ENCODE data around the gene CLIP1. TPM values are rescaled to one million over a fixed set of nuclear protein-coding genes. Genes with fewer than 3 reads are reported as not detected.

Gene CLIP1
- total RNA-seq, 1 experiment from 2014 or later = 42.9 TPM

DNA sequence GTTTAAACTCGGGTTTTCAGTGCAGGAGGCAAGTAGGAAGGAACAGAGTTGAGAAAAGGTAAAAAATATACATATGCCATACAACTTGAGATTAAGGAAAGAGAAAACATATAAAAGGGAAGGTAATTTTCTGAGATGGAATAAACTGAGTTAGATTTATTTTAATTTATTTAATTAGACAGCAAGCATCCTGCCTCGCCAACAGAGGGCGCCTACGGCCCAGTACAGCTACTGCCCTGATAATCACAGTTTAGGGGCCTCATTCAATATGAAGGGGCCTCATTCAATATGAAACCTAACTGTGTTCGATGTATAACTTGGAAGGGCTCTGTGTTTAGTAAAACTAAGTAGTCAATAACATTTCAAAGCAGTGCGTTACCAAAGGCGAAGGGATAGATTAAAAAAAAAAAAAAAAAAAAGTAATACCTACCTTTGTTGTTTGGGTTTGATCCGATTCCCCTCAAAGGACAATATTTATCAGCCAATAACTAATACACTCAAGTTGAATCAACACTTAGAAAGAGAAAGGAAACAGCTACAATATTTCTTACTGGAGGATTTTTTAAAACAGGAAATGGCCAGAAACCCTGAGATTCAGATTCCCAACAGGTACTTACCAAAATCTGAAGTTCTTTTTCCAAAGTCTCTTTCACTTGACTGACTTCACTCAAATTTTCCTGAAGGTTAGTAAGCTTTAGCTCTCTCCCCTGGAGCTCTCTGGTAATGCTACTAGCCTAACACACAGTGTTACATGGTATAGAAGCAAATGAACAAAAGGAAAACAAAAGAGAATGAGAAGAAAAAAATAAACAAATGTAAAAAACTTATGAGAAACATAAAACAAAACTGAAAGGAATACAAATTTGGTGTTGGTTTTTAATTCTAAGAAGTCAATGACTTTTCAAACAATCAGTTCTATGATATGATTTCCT is 86.2 kb downstream of the CLIP1 start:
- intact Hi-C loops (cut with micrococcal nuclease) = loop anchor here (2.0 to 5.0 kb wide), 2 partner anchors 136 to 417 kb away; partner anchors contain the start of gene DENR
- ChIA-PET RAD21 (ENCODE audit: low non-redundant PET in 1 of 2, low total read pairs in 2 of 2, uncharacterized antibody in 2 of 2, unreplicated experiment in 2 of 2) (interaction anchor here in 1 of 2 experiments (0.7 to 1.0 kb wide), 2 partner anchors 135 to 253 kb away, joined by 3 read pairs; no protein-coding TSS in a partner anchor), POLR2A (no interaction called here), CTCF (interaction anchor here (0.6 to 1.7 kb wide), 9 partner anchors 8 to 273 kb away, joined by 3 to 9 read pairs (median 4); partner anchors contain the start of gene ZCCHC8)
- H3K9me2 ChIP-seq (ENCODE audit: insufficient read depth) = no peaks in the 10 kb centered on the region
- H3K9me3 ChIP-seq (ENCODE audit: control insufficient read depth in 1 of 2, insufficient read depth in 1 of 2, low read depth in 1 of 2, low read length in 2 of 2) = no peaks in the 10 kb centered on the region
- H4K20me1 ChIP-seq (ENCODE audit: insufficient read depth) = no peaks in the 10 kb centered on the region
- no peaks in the 10 kb centered on the region for H3K79me2 ChIP-seq (ENCODE audit: insufficient read depth, low read length)
- ATAC-seq (peak; percentile 72), DNase-seq (ENCODE audit: low read depth, low spot score) (peak; percentile 10)
- no TSS peak for BruUV-seq (replicated peaks)
- no peaks in the 10 kb centered on the region for H3K4me1 ChIP-seq (ENCODE audit: control insufficient read depth in 1 of 2, insufficient read depth in 2 of 2, low read length in 2 of 2)
- H3K27ac ChIP-seq (ENCODE audit: low read depth, low read length) = no peak overlapping the region
- H3K4me3 ChIP-seq (replicated peaks in 1 of 2; ENCODE audit: low read depth in 1 of 2, low read length in 2 of 2) = no peak overlapping the region
- H2AFZ ChIP-seq (ENCODE audit: low read depth, low read length, poor library complexity, severe bottlenecking) = no peak overlapping the region
- no peak overlapping the region for H3K9ac ChIP-seq (ENCODE audit: low read length)
- no peak overlapping the region for H3K4me2 ChIP-seq (ENCODE audit: low read length)
- H3K27me3 ChIP-seq (ENCODE audit: insufficient read depth, low read length) = no peaks in the 10 kb centered on the region
- TF ChIP-seq, protein P1, sequence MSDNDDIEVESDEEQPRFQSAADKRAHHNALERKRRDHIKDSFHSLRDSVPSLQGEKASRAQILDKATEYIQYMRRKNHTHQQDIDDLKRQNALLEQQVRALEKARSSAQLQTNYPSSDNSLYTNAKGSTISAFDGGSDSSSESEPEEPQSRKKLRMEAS (IDR thresholded peaks at IDR 0.05) = no peak
- TF ChIP-seq FOSL1 (IDR thresholded peaks at IDR 0.05; ENCODE audit: low read depth) (no peak), ZNF274 (IDR thresholded peaks at IDR 0.05; ENCODE audit: low read depth, low read length) (no peak), ELF1 (IDR thresholded peaks at IDR 0.05; ENCODE audit: borderline replicate concordance, low read depth) (no peak), POLR2AphosphoS5 (IDR thresholded peaks at IDR 0.05; ENCODE audit: low read depth, low read length) (no peak), EZH2 (IDR thresholded peaks at IDR 0.05) (no peak), SRF (IDR thresholded peaks at IDR 0.05; ENCODE audit: low read depth) (no peak), CBX3 (IDR thresholded peaks at IDR 0.05; ENCODE audit: low read depth) (no peak), RAD21 (IDR thresholded peaks at IDR 0.05; ENCODE audit: low read depth) (peak; percentile 78), CEBPB (IDR thresholded peaks at IDR 0.05; ENCODE audit: low read depth) (no peak), EGR1 (IDR thresholded peaks at IDR 0.05; ENCODE audit: low read depth) (no peak)
- TF ChIP-seq, protein P2, sequence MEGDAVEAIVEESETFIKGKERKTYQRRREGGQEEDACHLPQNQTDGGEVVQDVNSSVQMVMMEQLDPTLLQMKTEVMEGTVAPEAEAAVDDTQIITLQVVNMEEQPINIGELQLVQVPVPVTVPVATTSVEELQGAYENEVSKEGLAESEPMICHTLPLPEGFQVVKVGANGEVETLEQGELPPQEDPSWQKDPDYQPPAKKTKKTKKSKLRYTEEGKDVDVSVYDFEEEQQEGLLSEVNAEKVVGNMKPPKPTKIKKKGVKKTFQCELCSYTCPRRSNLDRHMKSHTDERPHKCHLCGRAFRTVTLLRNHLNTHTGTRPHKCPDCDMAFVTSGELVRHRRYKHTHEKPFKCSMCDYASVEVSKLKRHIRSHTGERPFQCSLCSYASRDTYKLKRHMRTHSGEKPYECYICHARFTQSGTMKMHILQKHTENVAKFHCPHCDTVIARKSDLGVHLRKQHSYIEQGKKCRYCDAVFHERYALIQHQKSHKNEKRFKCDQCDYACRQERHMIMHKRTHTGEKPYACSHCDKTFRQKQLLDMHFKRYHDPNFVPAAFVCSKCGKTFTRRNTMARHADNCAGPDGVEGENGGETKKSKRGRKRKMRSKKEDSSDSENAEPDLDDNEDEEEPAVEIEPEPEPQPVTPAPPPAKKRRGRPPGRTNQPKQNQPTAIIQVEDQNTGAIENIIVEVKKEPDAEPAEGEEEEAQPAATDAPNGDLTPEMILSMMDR (IDR thresholded peaks at IDR 0.05 in 2 of 3, conservative IDR thresholded peaks at IDR 0.05 in 1 of 3; ENCODE audit: borderline replicate concordance in 1 of 3, insufficient read depth in 1 of 3, low read depth in 2 of 3, low read length in 2 of 3) = peak; percentile 62 to 84 (median 84)
- TF ChIP-seq, protein P3, sequence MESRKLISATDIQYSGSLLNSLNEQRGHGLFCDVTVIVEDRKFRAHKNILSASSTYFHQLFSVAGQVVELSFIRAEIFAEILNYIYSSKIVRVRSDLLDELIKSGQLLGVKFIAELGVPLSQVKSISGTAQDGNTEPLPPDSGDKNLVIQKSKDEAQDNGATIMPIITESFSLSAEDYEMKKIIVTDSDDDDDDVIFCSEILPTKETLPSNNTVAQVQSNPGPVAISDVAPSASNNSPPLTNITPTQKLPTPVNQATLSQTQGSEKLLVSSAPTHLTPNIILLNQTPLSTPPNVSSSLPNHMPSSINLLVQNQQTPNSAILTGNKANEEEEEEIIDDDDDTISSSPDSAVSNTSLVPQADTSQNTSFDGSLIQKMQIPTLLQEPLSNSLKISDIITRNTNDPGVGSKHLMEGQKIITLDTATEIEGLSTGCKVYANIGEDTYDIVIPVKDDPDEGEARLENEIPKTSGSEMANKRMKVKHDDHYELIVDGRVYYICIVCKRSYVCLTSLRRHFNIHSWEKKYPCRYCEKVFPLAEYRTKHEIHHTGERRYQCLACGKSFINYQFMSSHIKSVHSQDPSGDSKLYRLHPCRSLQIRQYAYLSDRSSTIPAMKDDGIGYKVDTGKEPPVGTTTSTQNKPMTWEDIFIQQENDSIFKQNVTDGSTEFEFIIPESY (IDR thresholded peaks at IDR 0.05; ENCODE audit: extremely low read depth, insufficient replicate concordance, low read length) = no peak
- TF ChIP-seq, protein P4, sequence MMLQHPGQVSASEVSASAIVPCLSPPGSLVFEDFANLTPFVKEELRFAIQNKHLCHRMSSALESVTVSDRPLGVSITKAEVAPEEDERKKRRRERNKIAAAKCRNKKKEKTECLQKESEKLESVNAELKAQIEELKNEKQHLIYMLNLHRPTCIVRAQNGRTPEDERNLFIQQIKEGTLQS (IDR thresholded peaks at IDR 0.05) = no peak
- peaks cover 11 to 15% of the 10 kb centered on the region in 2 experiments; a peak in 3 of 4 replicates for H3K36me3 ChIP-seq (ENCODE audit: control insufficient read depth in 1 of 2, insufficient read depth in 2 of 2, low read length in 2 of 2)

Measured in HCT116 (cell line).